ENCODE results near the gene GSTP1.
"Not testable (repeated sequence)": the region's sequence is repeated elsewhere in the genome, so short reads cannot be mapped to it uniquely, and the experiment has no call there.

Gene GSTP1

GRCh38 chr11:67626131-67626833 lies 42.7 kb downstream of the GSTP1 start:
- H3K36me3 ChIP-seq (ENCODE audit: insufficient read depth, low read length); H3K4me1 ChIP-seq (ENCODE audit: insufficient read depth, low read length); H3K4me3 ChIP-seq (ENCODE audit: low read length); H3K27me3 ChIP-seq (ENCODE audit: insufficient read depth, low read length); H3K9me3 ChIP-seq (ENCODE audit: insufficient read depth, low read depth, low read length); H3K9ac ChIP-seq (ENCODE audit: low read depth, low read length): not testable (repeated sequence)
- WGBS, result 85% methylated on average over 10 of the region's 10 CpGs
- H3K27ac ChIP-seq (ENCODE audit: low read depth, low read length), result peak overlapping the region; percentile 85; the same call in 1 of the 2 replicates

- peaks cover 7% of the 10 kb centered on the region for H3K36me3 ChIP-seq (ENCODE audit: insufficient read depth, low read length)
- no peak overlapping the region for H3K4me3 ChIP-seq (ENCODE audit: low read length)
- H3K27ac ChIP-seq (ENCODE audit: low read depth, low read length), result peak overlapping the region; percentile 85; the same call in 1 of the 2 replicates
- H3K27me3 ChIP-seq (ENCODE audit: insufficient read depth, low read length), result no peaks in the 10 kb centered on the region
- H3K9me3 ChIP-seq (ENCODE audit: insufficient read depth, low read depth, low read length), result no peaks in the 10 kb centered on the region
- no peaks in the 10 kb centered on the region for H3K4me1 ChIP-seq (ENCODE audit: insufficient read depth, low read length)
- H3K9ac ChIP-seq (ENCODE audit: low read depth, low read length), result no peak overlapping the region
- 84% methylated on average over 9 of the region's 10 CpGs for WGBS
Measured at GRCh38 chr11:67626970-67627369, 43.4 kb downstream of the GSTP1 start.

GRCh38 chr11:67627441-67627811 lies 43.8 kb downstream of the GSTP1 start:
- Histone ChIP-seq H3K9ac (ENCODE audit: low read depth, low read length) (no peak overlapping the region), H3K4me1 (ENCODE audit: insufficient read depth, low read length) (no peaks in the 10 kb centered on the region), H3K9me3 (ENCODE audit: insufficient read depth, low read depth, low read length) (no peaks in the 10 kb centered on the region), H3K27ac (ENCODE audit: low read depth, low read length) (peak overlapping the region; percentile 85; the same call in 1 of the 2 replicates), H3K4me3 (ENCODE audit: low read length) (no peak overlapping the region), H3K36me3 (ENCODE audit: insufficient read depth, low read length) (peaks cover 7% of the 10 kb centered on the region), H3K27me3 (ENCODE audit: insufficient read depth, low read length) (no peaks in the 10 kb centered on the region)
- 91% methylated on average over 6 of the region's 6 CpGs for WGBS

GRCh38 chr11:67627812-67628624 lies 44.4 kb downstream of the GSTP1 start:
- no peaks in the 10 kb centered on the region for H3K27me3 ChIP-seq (ENCODE audit: insufficient read depth, low read length)
- H3K4me1 ChIP-seq (ENCODE audit: insufficient read depth, low read length), result no peaks in the 10 kb centered on the region
- H3K27ac ChIP-seq (ENCODE audit: low read depth, low read length), result peak overlapping the region; percentile 85
- H3K9me3 ChIP-seq (ENCODE audit: insufficient read depth, low read depth, low read length), result no peaks in the 10 kb centered on the region
- peak overlapping the region; percentile 29; the same call in 1 of the 2 replicates for H3K9ac ChIP-seq (ENCODE audit: low read depth, low read length)
- 80% methylated on average over 15 of the region's 15 CpGs for WGBS
- peaks cover 7% of the 10 kb centered on the region for H3K36me3 ChIP-seq (ENCODE audit: insufficient read depth, low read length)
- no peak overlapping the region for H3K4me3 ChIP-seq (ENCODE audit: low read length)

GRCh38 chr11:67628710-67629385 lies 45.2 kb downstream of the GSTP1 start:
- Histone ChIP-seq H3K27me3 (ENCODE audit: insufficient read depth, low read length) (no peaks in the 10 kb centered on the region), H3K9ac (ENCODE audit: low read depth, low read length) (peak overlapping the region; percentile 29), H3K9me3 (ENCODE audit: insufficient read depth, low read depth, low read length) (no peaks in the 10 kb centered on the region), H3K4me3 (ENCODE audit: low read length) (peak overlapping the region; percentile 61; the same call in 1 of the 2 replicates), H3K4me1 (ENCODE audit: insufficient read depth, low read length) (no peaks in the 10 kb centered on the region), H3K36me3 (ENCODE audit: insufficient read depth, low read length) (peaks cover 7% of the 10 kb centered on the region), H3K27ac (ENCODE audit: low read depth, low read length) (peak overlapping the region; percentile 85)
- WGBS, result 42% methylated on average over 24 of the region's 25 CpGs

GRCh38 chr11:67629386-67630227 lies 46.0 kb downstream of the GSTP1 start, which contains the start of gene NUDT8:
Gene NUDT8, minus strand, starts transcription at chr11:67629937. Its CDS starts 26 bp downstream, at chr11:67629911.
- Histone ChIP-seq H3K9me3 (ENCODE audit: insufficient read depth, low read depth, low read length) (no peaks in the 10 kb centered on the region), H3K9ac (ENCODE audit: low read depth, low read length) (peak within 1 kb of the TSS; percentile 84), H3K4me1 (ENCODE audit: insufficient read depth, low read length) (no peaks in the 10 kb centered on the region), H3K27me3 (ENCODE audit: insufficient read depth, low read length) (no peaks in the 10 kb centered on the region), H3K4me3 (ENCODE audit: low read length) (peak within 1 kb of the TSS; percentile 93), H3K27ac (ENCODE audit: low read depth, low read length) (peak within 1 kb of the TSS; percentile 92), H3K36me3 (ENCODE audit: insufficient read depth, low read length) (peaks cover 7% of the 10 kb centered on the region)
- under 1% methylated on average over 101 of the region's 102 CpGs for WGBS

GRCh38 chr11:67630228-67630942 lies 46.8 kb downstream of the GSTP1 start:
- WGBS, result under 1% methylated on average over 67 of the region's 70 CpGs
- H3K27ac ChIP-seq (ENCODE audit: low read depth, low read length), result peak overlapping the region; percentile 92
- peak overlapping the region; percentile 93 for H3K4me3 ChIP-seq (ENCODE audit: low read length)
- H3K4me1 ChIP-seq (ENCODE audit: insufficient read depth, low read length), result no peaks in the 10 kb centered on the region
- no peaks in the 10 kb centered on the region for H3K9me3 ChIP-seq (ENCODE audit: insufficient read depth, low read depth, low read length)
- H3K9ac ChIP-seq (ENCODE audit: low read depth, low read length), result peak overlapping the region; percentile 84
- H3K27me3 ChIP-seq (ENCODE audit: insufficient read depth, low read length), result no peaks in the 10 kb centered on the region
- peaks cover 7% of the 10 kb centered on the region for H3K36me3 ChIP-seq (ENCODE audit: insufficient read depth, low read length)

- Histone ChIP-seq H3K9ac (ENCODE audit: low read depth, low read length) (peak overlapping the region; percentile 84), H3K27me3 (ENCODE audit: insufficient read depth, low read length) (no peaks in the 10 kb centered on the region), H3K4me3 (ENCODE audit: low read length) (peak overlapping the region; percentile 93), H3K27ac (ENCODE audit: low read depth, low read length) (peak overlapping the region; percentile 92), H3K9me3 (ENCODE audit: insufficient read depth, low read depth, low read length) (no peaks in the 10 kb centered on the region), H3K36me3 (ENCODE audit: insufficient read depth, low read length) (peaks cover 7% of the 10 kb centered on the region), H3K4me1 (ENCODE audit: insufficient read depth, low read length) (no peaks in the 10 kb centered on the region)
- 49% methylated on average over 16 of the region's 16 CpGs for WGBS
Measured at GRCh38 chr11:67630943-67631331, 47.3 kb downstream of the GSTP1 start.

GRCh38 chr11:67631411-67631810 lies 47.8 kb downstream of the GSTP1 start:
- peak overlapping the region; percentile 93 for H3K4me3 ChIP-seq (ENCODE audit: low read length)

GRCh38 chr11:67631853-67632174 lies 48.2 kb downstream of the GSTP1 start:
- Histone ChIP-seq H3K36me3 (ENCODE audit: insufficient read depth, low read length) (peaks cover 7% of the 10 kb centered on the region; the same call in 1 of the 2 replicates), H3K4me1 (ENCODE audit: insufficient read depth, low read length) (no peaks in the 10 kb centered on the region), H3K27ac (ENCODE audit: low read depth, low read length) (no peak overlapping the region), H3K27me3 (ENCODE audit: insufficient read depth, low read length) (no peaks in the 10 kb centered on the region), H3K4me3 (ENCODE audit: low read length) (no peak overlapping the region), H3K9me3 (ENCODE audit: insufficient read depth, low read depth, low read length) (no peaks in the 10 kb centered on the region), H3K9ac (ENCODE audit: low read depth, low read length) (no peak overlapping the region)
- 92% methylated on average over 2 of the region's 2 CpGs for WGBS

More at GRCh38 chr11:67631411-67631810, 47.8 kb downstream of the GSTP1 start:
- WGBS, result 71% methylated on average over 7 of the region's 7 CpGs
- H3K27ac ChIP-seq (ENCODE audit: low read depth, low read length), result no peak overlapping the region
- peaks cover 7% of the 10 kb centered on the region; the same call in 1 of the 2 replicates for H3K36me3 ChIP-seq (ENCODE audit: insufficient read depth, low read length)
- H3K4me1 ChIP-seq (ENCODE audit: insufficient read depth, low read length), result no peaks in the 10 kb centered on the region
- H3K9me3 ChIP-seq (ENCODE audit: insufficient read depth, low read depth, low read length), result no peaks in the 10 kb centered on the region
- no peak overlapping the region for H3K9ac ChIP-seq (ENCODE audit: low read depth, low read length)
- no peaks in the 10 kb centered on the region for H3K27me3 ChIP-seq (ENCODE audit: insufficient read depth, low read length)
